K562 (cell line): ENCODE data around the gene SPOCD1. TPM values are rescaled to one million over a fixed set of nuclear protein-coding genes. Genes with fewer than 3 reads are reported as not detected.

Experiments used
- ATAC-seq: fragments of 200-7000 bp; cut with Tn5 transposase; 3 replicates; pipeline ENCODE4 v1.9.1; 2020; ENCODE audit warnings: moderate library complexity
- BruUV-seq: library from RNA; stranded (reverse); fragments of 400-500 nt; replicated peaks from 2 replicates; lab custom pipeline; 2021; lab: Mats Ljungman, UMichigan
- CTCF ChIA-PET: fragments of 300-600 bp; formaldehyde crosslinking; extraction: SDS; loops from one replicate; lab custom pipeline; 2021; ENCODE audit warnings: low intra/inter-chr PET ratio; lab: Yijun Ruan, JAX
- POLR2A ChIA-PET: fragments of 300-600, 350-650 bp; sonication (Branson Sonifier 250); formaldehyde crosslinking; extraction: SDS; loops from one replicate; lab custom pipeline; 2021; ENCODE audit warnings: antibody characterized with exemption, inconsistent platforms; lab: Yijun Ruan, JAX
- DNase-seq, 4 experiments: peaks; one replicate each; pipeline versions ENCODE4 v3.0.0 to v3.0.0-alpha.2; 2011 to 2018; ENCODE audit warnings: low spot score in 3 of 4, mixed read lengths in 3 of 4; ENCODE audit errors: extremely low read depth in 1 of 4
- FAIRE-seq: peaks from 2 replicates; lab custom pipeline; 2011; peaks lifted over from hg19 to GRCh38; lab: Jason Lieb, UNC
- H2AFZ ChIP-seq: 2 replicates; pipeline ENCODE4 v1.6.0; 2011; ENCODE audit warnings: low read depth, low read length, control low read depth, inconsistent platforms
- H3K27ac ChIP-seq: fragments of 200-600 bp; 3 replicates; pipeline ENCODE4 v1.8.0; 2011; ENCODE audit warnings: low read depth, mild to moderate bottlenecking, control low read depth, inconsistent platforms, low read length, moderate library complexity, mixed read lengths; ENCODE audit errors: extremely low read depth
- H3K27me3 ChIP-seq, 2 experiments: fragments of 300-600 bp in 1 of 2; 2 replicates in 1 of 2; 3 replicates in 1 of 2; pipeline versions ENCODE4 v1.6.0 to v1.8.0; 2011; ENCODE audit warnings: inconsistent platforms in 2 of 2, low read length in 2 of 2, mild to moderate bottlenecking in 1 of 2, mixed read lengths in 1 of 2, moderate library complexity in 1 of 2; ENCODE audit not compliant: control insufficient read depth in 2 of 2, insufficient read depth in 2 of 2
- H3K36me3 ChIP-seq: fragments of 300-600 bp; 3 replicates; pipeline ENCODE4 v1.8.0; 2011; ENCODE audit warnings: mild to moderate bottlenecking, low read length, inconsistent platforms; ENCODE audit not compliant: control insufficient read depth, insufficient read depth
- H3K4me1 ChIP-seq, 2 experiments: fragments of 200-600 bp in 1 of 2; replicated peaks in 1 of 2; 2 replicates in 1 of 2; 3 replicates in 1 of 2; pipeline versions ENCODE4 v1.5.1 to v1.8.0; 2011; ENCODE audit warnings: inconsistent platforms in 2 of 2, low read length in 2 of 2, mild to moderate bottlenecking in 1 of 2, mixed read lengths in 1 of 2, moderate library complexity in 1 of 2; ENCODE audit not compliant: control insufficient read depth in 2 of 2, insufficient read depth in 2 of 2
- H3K4me2 ChIP-seq: 2 replicates; pipeline ENCODE4 v1.6.1; 2011; ENCODE audit warnings: low read length, control low read depth, inconsistent platforms, mixed read lengths; ENCODE audit not compliant: insufficient read depth
- H3K4me3 ChIP-seq: fragments of 200-600 bp; sonication (generic), shearing (Covaris generic); 2 replicates; pipeline ENCODE4 v1.5.1; 2016; ENCODE audit warnings: control low read depth, inconsistent platforms
- H3K79me2 ChIP-seq: fragments of 200-600 bp; 3 replicates; pipeline ENCODE4 v1.8.0; 2011; ENCODE audit warnings: low read length, inconsistent platforms; ENCODE audit not compliant: control insufficient read depth, insufficient read depth
- H3K9ac ChIP-seq, 2 experiments: 2 replicates each; pipeline versions ENCODE4 v1.6.0 to v1.6.1; 2011; ENCODE audit warnings: low read depth in 2 of 2, low read length in 2 of 2, control low read depth in 1 of 2, inconsistent platforms in 1 of 2, mild to moderate bottlenecking in 1 of 2, mixed read lengths in 1 of 2; ENCODE audit not compliant: insufficient read depth in 1 of 2
- H3K9me1 ChIP-seq: one replicate; pipeline ENCODE4 v1.6.0; 2011; ENCODE audit warnings: inconsistent platforms, mild to moderate bottlenecking, low read length, moderate library complexity; ENCODE audit not compliant: control insufficient read depth, insufficient read depth
- H3K9me3 ChIP-seq: replicated peaks from 2 replicates; pipeline ENCODE4 v1.5.1; 2011; ENCODE audit warnings: low read depth, low read length, inconsistent platforms; ENCODE audit not compliant: control insufficient read depth, insufficient read depth
- H4K20me1 ChIP-seq: replicated peaks from 2 replicates; pipeline ENCODE4 v1.6.1; 2011; ENCODE audit warnings: low read length, inconsistent platforms, mixed read lengths; ENCODE audit not compliant: control insufficient read depth, insufficient read depth
- BHLHE40 ChIP-seq: IDR thresholded peaks from 2 replicates; pipeline ENCODE4 v1.6.1; 2011; ENCODE audit warnings: low read length, improper control_type of control experiment
- CHD4 ChIP-seq: fragments of 200-600 bp; sonication (generic); IDR thresholded peaks from 3 replicates; pipeline ENCODE4 v1.6.1; 2012; ENCODE audit warnings: low read depth, mild to moderate bottlenecking, mixed read lengths, low read length, inconsistent platforms; ENCODE audit not compliant: insufficient read depth, insufficient replicate concordance, poor library complexity, severe bottlenecking
- HSF4 ChIP-seq: fragments of 250-450 bp; sonication (Bioruptor Pico); IDR thresholded peaks from 2 replicates; pipeline ENCODE4 v2.1.2; 2022; ENCODE audit warnings: mild to moderate bottlenecking, moderate library complexity, borderline replicate concordance
- MEIS2 ChIP-seq: fragments of 450-650 bp; IDR thresholded peaks from 2 replicates; pipeline ENCODE4 v1.6.1; 2014; ENCODE audit warnings: mild to moderate bottlenecking; ENCODE audit not compliant: partially characterized antibody
- NCOA1 ChIP-seq: fragments of 450-650 bp; IDR thresholded peaks from 2 replicates; pipeline ENCODE4 v1.6.1; 2016; ENCODE audit warnings: low read depth
- OTX1 ChIP-seq: fragments of 450-650 bp; formaldehyde crosslinking; IDR thresholded peaks from 2 replicates; pipeline ENCODE4 v1.4.0; 2022; ENCODE audit warnings: mild to moderate bottlenecking
- POLR2A ChIP-seq: fragments of 450-650 bp; conservative IDR thresholded peaks from 2 replicates; pipeline ENCODE4 v1.6.1; 2016
- RBM14 ChIP-seq: fragments of 200-400 bp; formaldehyde crosslinking; IDR thresholded peaks from 2 replicates; pipeline ENCODE4 v1.6.1; 2018; ENCODE audit warnings: low read depth, mild to moderate bottlenecking, low read length, moderate library complexity, borderline replicate concordance; ENCODE audit not compliant: insufficient read depth
- ZNF282 ChIP-seq: sonication (generic); formaldehyde crosslinking; IDR thresholded peaks from 2 replicates; pipeline ENCODE4 v1.8.1; 2023; ENCODE audit warnings: missing genetic modification reagents
- ZNF354B ChIP-seq: fragments of 250-450 bp; sonication (Bioruptor Pico); IDR thresholded peaks from 2 replicates; pipeline ENCODE4 v1.4.0; 2020
- ZNF766 ChIP-seq: fragments of 200-800 bp; sonication (Bioruptor generic); conservative IDR thresholded peaks from 2 replicates; pipeline ENCODE4 v1.6.1; 2016; ENCODE audit warnings: missing genetic modification characterization, missing compliant biosample characterization
- WGBS: fragments of 100-300 bp; shearing (Covaris generic); methylation state at CpG from one replicate; pipeline ENCODE4 v1.1.6; 2016; ENCODE audit warnings: low coverage, mixed read lengths; ENCODE audit not compliant: insufficient coverage; ENCODE audit errors: missing lambda C conversion rate; 5-methylcytosine and 5-hydroxymethylcytosine counted together
- in situ Hi-C: fragments of 300-500 bp; cut with MboI; formaldehyde crosslinking; loops from 4 replicates; pipeline ENCODE4 v1.15.0; 2018; ENCODE audit warnings: inconsistent platforms, mixed read lengths
- intact Hi-C: fragments of 100-400 bp; cut with micrococcal nuclease; formaldehyde crosslinking; loops from 2 replicates; pipeline ENCODE4 v1.14.2; 2022
- polyA plus RNA-seq, 8 experiments: library from polyadenylated mRNA; depleted of rRNA in 4 of 8; stranded (reverse) in 5 of 8; unstranded in 3 of 8; fragments of >200 nt; fragmentation: Nextera tagmentation in 2 of 8; fragmentation: Illumina TruSeq in 1 of 8; extraction: Ambion mirVana in 2 of 8; extraction: Trizol in 1 of 8; gene quantifications; 2 replicates each; pipeline versions ENCODE4 v1.2.1 to v1.2.3, GENCODE V29; 2011 to 2014; ENCODE audit warnings: inconsistent platforms in 1 of 8, missing spikeins in 1 of 8
- total RNA-seq, 7 experiments: library from RNA; depleted of rRNA in 6 of 7; stranded (reverse); fragments of >200 nt in 6 of 7; fragmentation: Illumina TruSeq in 2 of 7; extraction: Trizol in 2 of 7; gene quantifications; 2 replicates each; pipeline versions ENCODE4 v1.2.1 to v1.2.3, GENCODE V29; 2011 to 2021; ENCODE audit warnings: low replicate concordance in 1 of 7
- TF ChIP-seq, protein P1 (sequence below): fragments of 250-450 bp; sonication (Bioruptor Pico); IDR thresholded peaks from 2 replicates; pipeline ENCODE4 v1.4.0; 2020; ENCODE audit warnings: borderline replicate concordance
- TF ChIP-seq, protein P2 (sequence below): fragments of 450-650 bp; IDR thresholded peaks from 2 replicates; pipeline ENCODE4 v1.6.1; 2014; ENCODE audit warnings: low read depth, mild to moderate bottlenecking, moderate library complexity, borderline replicate concordance

SPOCD1 gene
- total and polyA plus RNA-seq, 9 of the 15 experiments (the other 6 are each of a cell fraction or from before 2014, with no cell fraction given): 0.03 to 0.71 (median 0.26) TPM; not detected in 1

DNA sequence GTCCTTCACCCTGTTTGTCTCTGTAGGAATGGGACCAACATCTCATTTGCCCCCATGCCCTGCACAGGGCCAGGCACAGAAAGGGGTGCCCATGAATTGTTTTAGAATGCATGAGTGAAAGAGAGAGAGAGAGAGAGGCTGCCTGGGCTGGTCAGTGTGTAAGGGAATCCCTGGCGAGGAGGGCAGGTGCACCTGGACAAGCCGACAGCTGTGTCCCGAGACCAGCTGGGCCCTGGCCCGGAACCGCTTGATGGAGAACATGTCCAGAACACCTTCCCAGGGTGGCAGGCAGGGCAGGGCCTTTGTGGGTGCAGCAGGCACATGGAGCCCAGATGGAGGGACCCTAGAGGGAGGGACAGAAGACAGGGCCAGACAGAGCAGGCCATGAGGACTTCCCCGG lies 22.7 kb downstream of the SPOCD1 start:
- H3K4me2 ChIP-seq: no peak overlapping the region
- H3K4me1 ChIP-seq: peaks cover 9 to 33% of the 10 kb centered on the region in 2 experiments; a peak in 4 of 5 replicates
- peaks cover 28 to 63% of the 10 kb centered on the region in 2 experiments for H3K27me3 ChIP-seq
- no peaks in the 10 kb centered on the region for H3K36me3 ChIP-seq
- H3K9me1 ChIP-seq: no peaks in the 10 kb centered on the region
- no peaks in the 10 kb centered on the region for H3K79me2 ChIP-seq
- ATAC-seq: no peak
- peaks cover 11% of the 10 kb centered on the region for H4K20me1 ChIP-seq
- POLR2A ChIA-PET: interaction anchor here (1.1 kb wide), 1 partner anchor 22 kb away, joined by 3 read pairs; no protein-coding TSS in a partner anchor
- 3% methylated on average over 6 of the region's 6 CpGs for WGBS
- no peak for FAIRE-seq
- no peaks in the 10 kb centered on the region for H3K9me3 ChIP-seq
- in situ Hi-C loops (no loop called here), intact Hi-C loops (no loop called here)
- H3K27ac ChIP-seq: no peak overlapping the region
- BruUV-seq: no TSS peak
- CTCF ChIA-PET: interaction anchor here (0.6 to 0.7 kb wide), 2 partner anchors 18 to 145 kb away, joined by 3 read pairs; no protein-coding TSS in a partner anchor
- TF ChIP-seq HSF4 (no peak), MEIS2 (no peak), RBM14 (no peak), OTX1 (CRISPR knock-in tag) (no peak), POLR2A (no peak), NCOA1 (no peak), CHD4 (no peak), BHLHE40 (no peak), ZNF354B (CRISPR knock-in tag) (no peak), ZNF282 (no peak), ZNF766 (no peak)
- TF ChIP-seq, protein P1, sequence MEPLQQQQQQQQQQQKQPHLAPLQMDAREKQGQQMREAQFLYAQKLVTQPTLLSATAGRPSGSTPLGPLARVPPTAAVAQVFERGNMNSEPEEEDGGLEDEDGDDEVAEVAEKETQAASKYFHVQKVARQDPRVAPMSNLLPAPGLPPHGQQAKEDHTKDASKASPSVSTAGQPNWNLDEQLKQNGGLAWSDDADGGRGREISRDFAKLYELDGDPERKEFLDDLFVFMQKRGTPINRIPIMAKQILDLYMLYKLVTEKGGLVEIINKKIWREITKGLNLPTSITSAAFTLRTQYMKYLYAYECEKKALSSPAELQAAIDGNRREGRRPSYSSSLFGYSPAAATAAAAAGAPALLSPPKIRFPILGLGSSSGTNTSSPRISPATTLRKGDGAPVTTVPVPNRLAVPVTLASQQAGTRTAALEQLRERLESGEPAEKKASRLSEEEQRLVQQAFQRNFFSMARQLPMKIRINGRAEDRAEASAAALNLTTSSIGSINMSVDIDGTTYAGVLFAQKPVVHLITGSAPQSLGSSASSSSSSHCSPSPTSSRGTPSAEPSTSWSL (CRISPR knock-in tag): no peak
- TF ChIP-seq, protein P2, sequence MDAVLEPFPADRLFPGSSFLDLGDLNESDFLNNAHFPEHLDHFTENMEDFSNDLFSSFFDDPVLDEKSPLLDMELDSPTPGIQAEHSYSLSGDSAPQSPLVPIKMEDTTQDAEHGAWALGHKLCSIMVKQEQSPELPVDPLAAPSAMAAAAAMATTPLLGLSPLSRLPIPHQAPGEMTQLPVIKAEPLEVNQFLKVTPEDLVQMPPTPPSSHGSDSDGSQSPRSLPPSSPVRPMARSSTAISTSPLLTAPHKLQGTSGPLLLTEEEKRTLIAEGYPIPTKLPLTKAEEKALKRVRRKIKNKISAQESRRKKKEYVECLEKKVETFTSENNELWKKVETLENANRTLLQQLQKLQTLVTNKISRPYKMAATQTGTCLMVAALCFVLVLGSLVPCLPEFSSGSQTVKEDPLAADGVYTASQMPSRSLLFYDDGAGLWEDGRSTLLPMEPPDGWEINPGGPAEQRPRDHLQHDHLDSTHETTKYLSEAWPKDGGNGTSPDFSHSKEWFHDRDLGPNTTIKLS: no peak
- no peak overlapping the region for H2AFZ ChIP-seq
- no peak overlapping the region for H3K9ac ChIP-seq
- no peak overlapping the region for H3K4me3 ChIP-seq
- no peak for DNase-seq
